Measurements from ENCODE around the gene GJD3. TPM values are rescaled to one million over a fixed set of nuclear protein-coding genes. Genes with fewer than 3 reads are reported as not detected.

The GJD3 gene
- total and polyA plus RNA-seq, 8 donors: 0.18 to 3.6 (median 3.0) TPM; not detected in 5

DNA sequence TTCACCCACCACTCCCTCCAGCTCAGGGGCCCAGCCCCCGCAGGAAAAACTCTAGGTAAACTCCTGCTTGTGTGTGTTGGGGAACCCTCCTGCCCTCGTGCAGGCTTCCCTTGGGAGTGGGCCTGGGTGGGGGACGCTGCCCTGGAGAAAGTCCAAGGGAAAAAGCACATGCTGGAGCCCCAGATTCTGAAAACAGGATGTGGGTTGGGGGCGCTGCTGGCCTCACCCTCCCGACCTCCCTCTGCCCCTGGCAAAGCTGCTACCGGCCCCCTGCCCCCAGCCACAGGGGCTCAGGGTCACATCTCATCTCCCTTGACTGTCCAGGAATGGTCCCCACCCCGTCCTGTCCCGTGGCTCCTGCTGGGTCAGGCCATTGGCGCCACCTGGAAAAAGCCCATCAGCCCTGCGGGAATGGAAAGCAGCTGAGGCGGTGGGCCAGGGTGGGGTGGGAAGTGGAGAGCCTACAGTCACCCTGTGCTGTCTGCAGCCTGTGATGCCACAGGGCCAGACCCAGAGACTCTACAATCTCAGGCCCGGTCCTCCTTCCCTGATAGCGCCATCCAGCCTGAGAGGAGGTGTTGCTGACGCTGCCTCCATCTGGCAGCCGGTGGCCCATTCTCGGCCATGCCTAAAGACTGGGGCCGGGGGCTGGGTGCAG is 2.5 kb upstream of the GJD3 start:
- H3K9me3 ChIP-seq: no peaks in the 10 kb centered on the region
- no peaks in the 10 kb centered on the region for H3K36me3 ChIP-seq
- DNase-seq (no peak), ATAC-seq (no peak)
- H3K27me3 ChIP-seq: peaks cover 0 to 26% of the 10 kb centered on the region in 2 donors
- peaks cover 0 to 26% of the 10 kb centered on the region in 2 donors for H3K4me1 ChIP-seq
- no peak overlapping the region for H3K4me3 ChIP-seq
- H3K27ac ChIP-seq: no peak overlapping the region
- intact Hi-C loops (cut with DNase I): no loop called here
- TF ChIP-seq, protein P1, sequence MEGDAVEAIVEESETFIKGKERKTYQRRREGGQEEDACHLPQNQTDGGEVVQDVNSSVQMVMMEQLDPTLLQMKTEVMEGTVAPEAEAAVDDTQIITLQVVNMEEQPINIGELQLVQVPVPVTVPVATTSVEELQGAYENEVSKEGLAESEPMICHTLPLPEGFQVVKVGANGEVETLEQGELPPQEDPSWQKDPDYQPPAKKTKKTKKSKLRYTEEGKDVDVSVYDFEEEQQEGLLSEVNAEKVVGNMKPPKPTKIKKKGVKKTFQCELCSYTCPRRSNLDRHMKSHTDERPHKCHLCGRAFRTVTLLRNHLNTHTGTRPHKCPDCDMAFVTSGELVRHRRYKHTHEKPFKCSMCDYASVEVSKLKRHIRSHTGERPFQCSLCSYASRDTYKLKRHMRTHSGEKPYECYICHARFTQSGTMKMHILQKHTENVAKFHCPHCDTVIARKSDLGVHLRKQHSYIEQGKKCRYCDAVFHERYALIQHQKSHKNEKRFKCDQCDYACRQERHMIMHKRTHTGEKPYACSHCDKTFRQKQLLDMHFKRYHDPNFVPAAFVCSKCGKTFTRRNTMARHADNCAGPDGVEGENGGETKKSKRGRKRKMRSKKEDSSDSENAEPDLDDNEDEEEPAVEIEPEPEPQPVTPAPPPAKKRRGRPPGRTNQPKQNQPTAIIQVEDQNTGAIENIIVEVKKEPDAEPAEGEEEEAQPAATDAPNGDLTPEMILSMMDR (IDR thresholded peaks at IDR 0.05): no peak

- no peak for ATAC-seq
- peaks cover 0 to 26% of the 10 kb centered on the region in 2 donors for H3K4me1 ChIP-seq
- intact Hi-C loops (cut with DNase I): no loop called here
- H3K36me3 ChIP-seq: no peaks in the 10 kb centered on the region
- no peak for DNase-seq
- H3K4me3 ChIP-seq: no peak overlapping the region
- TF ChIP-seq, protein P1 (IDR thresholded peaks at IDR 0.05): no peak
- H3K27ac ChIP-seq: no peak overlapping the region
- no peaks in the 10 kb centered on the region for H3K9me3 ChIP-seq
- peaks cover 0 to 33% of the 10 kb centered on the region in 2 donors for H3K27me3 ChIP-seq
Measured at GRCh38 chr17:40366076-40366860, 1.7 kb upstream of the GJD3 start.

GRCh38 chr17:40364906-40365305 is 369 bp upstream of the GJD3 start:
- TF ChIP-seq, protein P1 (IDR thresholded peaks at IDR 0.05): no peak
- intact Hi-C loops (cut with DNase I): loop anchor here in 1 of 2 donors (5.0 kb wide), 1 partner anchor 167 kb away; no protein-coding TSS in a partner anchor
- no peaks in the 10 kb centered on the region for H3K9me3 ChIP-seq
- no peaks in the 10 kb centered on the region for H3K36me3 ChIP-seq
- peaks cover 0 to 44% of the 10 kb centered on the region in 2 donors for H3K27me3 ChIP-seq
- no peak overlapping the region for H3K4me3 ChIP-seq
- DNase-seq (no peak), ATAC-seq (no peak)
- H3K27ac ChIP-seq: peak overlapping the region in 1 of 2 donors; percentile 41
- H3K4me1 ChIP-seq: peaks cover 0 to 26% of the 10 kb centered on the region in 2 donors

DNA sequence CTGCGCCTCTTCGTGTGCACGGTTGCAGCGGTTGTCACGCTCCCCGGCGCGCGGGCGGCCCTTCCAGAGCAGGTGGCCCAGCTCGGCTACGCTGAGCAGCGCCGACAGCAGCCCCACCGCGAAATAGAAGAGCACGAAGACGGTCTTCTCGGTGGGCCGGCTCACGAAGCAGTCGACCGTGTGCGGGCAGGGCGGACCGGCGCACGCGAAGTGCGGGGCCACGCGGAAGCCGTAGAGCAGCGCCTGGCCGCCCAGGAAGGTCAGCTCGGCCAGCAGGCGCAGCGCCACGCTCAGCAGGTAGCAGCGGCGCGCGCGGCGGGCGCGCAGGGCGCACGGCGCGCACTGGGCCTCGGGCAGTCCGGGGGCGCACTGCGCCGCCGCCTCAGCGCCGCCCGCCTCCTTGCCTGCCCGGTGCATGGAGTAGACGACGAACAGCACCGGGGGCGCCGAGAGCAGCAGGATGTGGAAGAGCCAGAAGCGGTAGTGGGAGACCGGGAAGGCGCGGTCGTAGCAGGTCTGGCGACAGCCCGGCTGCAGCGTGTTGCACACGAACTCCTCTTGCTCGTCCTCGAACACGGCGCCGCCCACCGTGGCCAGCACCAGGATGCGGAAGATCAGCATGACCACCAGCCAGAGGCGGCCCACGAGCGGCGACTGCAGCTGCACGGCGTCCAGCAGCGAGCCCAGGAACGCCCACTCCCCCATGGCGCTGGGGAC is 1.3 kb downstream of the GJD3 start:
- peaks cover 0 to 45% of the 10 kb centered on the region in 2 donors for H3K27me3 ChIP-seq
- peaks cover 0 to 36% of the 10 kb centered on the region in 2 donors for H3K4me1 ChIP-seq
- peak in 2 of 4 donors; percentile 40 to 85 for DNase-seq
- no peaks in the 10 kb centered on the region for H3K9me3 ChIP-seq
- no peaks in the 10 kb centered on the region for H3K36me3 ChIP-seq
- intact Hi-C loops (cut with DNase I): loop anchor here in 1 of 2 donors (5.0 kb wide), 1 partner anchor 169 kb away; no protein-coding TSS in a partner anchor
- peak overlapping the region; percentile 49 to 54 for H3K4me3 ChIP-seq
- H3K27ac ChIP-seq: peak overlapping the region in 1 of 2 donors; percentile 50
- peak; percentile 37 for ATAC-seq
- TF ChIP-seq, protein P1 (IDR thresholded peaks at IDR 0.05): no peak
